ENCODE measurements around the gene SND1. TPM values are rescaled to one million over a fixed set of nuclear protein-coding genes. Genes with fewer than 3 reads are reported as not detected.

The SND1 gene
- total and polyA plus RNA-seq, 2 donors from 2014 or later = 83.0 to 154 TPM

DNA sequence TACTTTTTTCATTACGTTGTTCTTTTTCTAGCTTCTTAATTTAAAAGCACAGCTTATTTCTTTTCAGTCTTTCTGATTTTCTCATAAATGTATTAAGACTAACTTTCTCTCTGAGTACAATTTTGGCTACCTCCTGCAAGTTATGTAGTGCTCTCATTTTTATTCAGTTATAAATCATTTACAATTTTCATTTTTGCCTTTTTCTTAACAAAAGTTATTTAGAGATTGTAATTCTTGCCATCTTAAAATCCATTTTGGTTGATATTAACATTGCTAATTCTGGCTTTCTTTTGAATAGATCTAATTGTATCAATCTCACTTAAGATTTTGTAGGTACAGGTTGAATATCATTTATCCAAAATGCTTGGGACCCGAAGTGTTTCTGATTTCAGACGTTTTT lies 476.4 kb downstream of the SND1 start:
- Histone ChIP-seq H3K4me1 (ENCODE audit: control insufficient read depth in 2 of 3, insufficient read depth in 2 of 3, low read depth in 1 of 3, low read length in 3 of 3) (no peaks in the 10 kb centered on the region), H3K9ac (ENCODE audit: low read length in 3 of 3) (no peak overlapping the region), H3K27ac (ENCODE audit: low read depth in 2 of 2, low read length in 2 of 2) (no peak overlapping the region), H3K27me3 (ENCODE audit: control insufficient read depth, insufficient read depth, low read length) (peaks cover 2% of the 10 kb centered on the region), H3K36me3 (ENCODE audit: control insufficient read depth in 2 of 3, insufficient read depth in 3 of 3, low read length in 3 of 3) (no peaks in the 10 kb centered on the region), H3K4me3 (ENCODE audit: low read length in 3 of 3) (no peak overlapping the region), H3K9me3 (ENCODE audit: control insufficient read depth in 2 of 3, insufficient read depth in 1 of 3, low read length in 3 of 3) (no peaks in the 10 kb centered on the region)
- FAIRE-seq (no peak), DNase-seq (no peak)
- TF ChIP-seq, protein P1, sequence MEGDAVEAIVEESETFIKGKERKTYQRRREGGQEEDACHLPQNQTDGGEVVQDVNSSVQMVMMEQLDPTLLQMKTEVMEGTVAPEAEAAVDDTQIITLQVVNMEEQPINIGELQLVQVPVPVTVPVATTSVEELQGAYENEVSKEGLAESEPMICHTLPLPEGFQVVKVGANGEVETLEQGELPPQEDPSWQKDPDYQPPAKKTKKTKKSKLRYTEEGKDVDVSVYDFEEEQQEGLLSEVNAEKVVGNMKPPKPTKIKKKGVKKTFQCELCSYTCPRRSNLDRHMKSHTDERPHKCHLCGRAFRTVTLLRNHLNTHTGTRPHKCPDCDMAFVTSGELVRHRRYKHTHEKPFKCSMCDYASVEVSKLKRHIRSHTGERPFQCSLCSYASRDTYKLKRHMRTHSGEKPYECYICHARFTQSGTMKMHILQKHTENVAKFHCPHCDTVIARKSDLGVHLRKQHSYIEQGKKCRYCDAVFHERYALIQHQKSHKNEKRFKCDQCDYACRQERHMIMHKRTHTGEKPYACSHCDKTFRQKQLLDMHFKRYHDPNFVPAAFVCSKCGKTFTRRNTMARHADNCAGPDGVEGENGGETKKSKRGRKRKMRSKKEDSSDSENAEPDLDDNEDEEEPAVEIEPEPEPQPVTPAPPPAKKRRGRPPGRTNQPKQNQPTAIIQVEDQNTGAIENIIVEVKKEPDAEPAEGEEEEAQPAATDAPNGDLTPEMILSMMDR (IDR thresholded peaks at IDR 0.05; ENCODE audit: borderline replicate concordance, extremely low read depth, insufficient read depth) = no peak
- intact Hi-C loops (cut with DNase I) = no loop called here

DNA sequence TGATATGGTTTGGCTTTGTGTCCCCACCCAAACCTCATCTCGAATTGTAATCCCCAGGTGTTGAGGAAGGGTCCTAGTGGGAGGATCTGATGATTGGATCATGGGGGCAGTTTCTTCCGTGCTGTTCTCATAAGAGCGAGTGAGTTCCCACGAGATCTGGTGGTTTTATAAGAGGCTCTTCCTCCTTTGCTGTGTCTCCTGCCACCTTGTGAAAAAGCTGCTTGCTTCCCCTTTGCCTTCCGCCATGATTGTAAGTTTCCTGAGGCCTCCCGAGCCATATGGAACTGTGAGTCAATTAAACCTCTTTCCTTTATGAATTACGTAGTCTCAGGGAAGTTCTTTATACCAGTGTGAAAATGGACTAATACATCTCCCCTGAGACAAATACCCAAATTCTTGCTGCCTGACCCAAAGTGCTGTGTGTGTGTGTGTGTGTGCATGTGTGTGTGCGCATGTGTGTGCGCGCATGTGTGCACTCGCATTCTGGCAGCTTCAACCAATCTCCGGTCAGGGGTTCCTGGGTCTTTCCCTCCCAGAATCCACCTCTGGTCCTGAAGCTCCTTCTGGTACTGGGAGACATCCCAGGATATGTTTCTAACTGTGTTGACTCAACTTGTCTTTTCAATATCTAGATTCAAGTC lies 477.4 kb downstream of the SND1 start:
- FAIRE-seq (no peak), DNase-seq (peak in 1 of 5 donors; percentile 7)
- Histone ChIP-seq H3K4me3 (ENCODE audit: low read length in 3 of 3) (no peak overlapping the region), H3K36me3 (ENCODE audit: control insufficient read depth in 2 of 3, insufficient read depth in 3 of 3, low read length in 3 of 3) (no peaks in the 10 kb centered on the region), H3K9ac (ENCODE audit: low read length in 3 of 3) (no peak overlapping the region), H3K27ac (ENCODE audit: low read depth in 2 of 2, low read length in 2 of 2) (no peak overlapping the region), H3K9me3 (ENCODE audit: control insufficient read depth in 2 of 3, insufficient read depth in 1 of 3, low read length in 3 of 3) (no peaks in the 10 kb centered on the region), H3K27me3 (ENCODE audit: control insufficient read depth, insufficient read depth, low read length) (peaks cover 3% of the 10 kb centered on the region), H3K4me1 (ENCODE audit: control insufficient read depth in 2 of 3, insufficient read depth in 2 of 3, low read depth in 1 of 3, low read length in 3 of 3) (no peaks in the 10 kb centered on the region)
- TF ChIP-seq, protein P1 (IDR thresholded peaks at IDR 0.05; ENCODE audit: borderline replicate concordance, extremely low read depth, insufficient read depth) = no peak
- intact Hi-C loops (cut with DNase I) = no loop called here

DNA sequence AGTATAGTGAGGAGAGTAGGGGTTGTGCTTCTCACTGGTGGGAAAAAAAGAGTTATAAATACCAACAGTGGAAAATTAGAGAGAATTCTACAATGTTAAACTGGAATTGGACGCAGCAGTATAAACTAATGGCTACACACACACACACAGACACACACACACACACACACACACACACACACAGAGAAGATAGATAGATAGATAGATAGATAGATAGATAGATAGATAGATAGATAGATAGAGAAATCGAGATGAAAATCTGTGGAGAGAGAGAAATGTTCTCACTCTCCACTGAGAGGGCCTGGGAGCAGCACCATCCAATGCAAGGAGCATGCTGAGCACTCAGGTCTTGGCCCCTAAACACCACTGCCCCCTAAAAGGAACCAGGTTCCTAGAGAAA lies 479.1 kb downstream of the SND1 start:
- no peak for FAIRE-seq
- H3K4me1 ChIP-seq (ENCODE audit: control insufficient read depth in 2 of 3, insufficient read depth in 2 of 3, low read depth in 1 of 3, low read length in 3 of 3) = peaks cover 0 to 6% (median 5%) of the 10 kb centered on the region in 3 donors
- H3K4me3 ChIP-seq (ENCODE audit: low read length in 3 of 3) = no peak overlapping the region
- H3K27ac ChIP-seq (ENCODE audit: low read depth in 2 of 2, low read length in 2 of 2) = no peak overlapping the region
- peaks cover 9% of the 10 kb centered on the region for H3K27me3 ChIP-seq (ENCODE audit: control insufficient read depth, insufficient read depth, low read length)
- no peak overlapping the region for H3K9ac ChIP-seq (ENCODE audit: low read length in 3 of 3)
- H3K9me3 ChIP-seq (ENCODE audit: control insufficient read depth in 2 of 3, insufficient read depth in 1 of 3, low read length in 3 of 3) = no peaks in the 10 kb centered on the region
- no peaks in the 10 kb centered on the region for H3K36me3 ChIP-seq (ENCODE audit: control insufficient read depth in 2 of 3, insufficient read depth in 3 of 3, low read length in 3 of 3)
- TF ChIP-seq, protein P1 (IDR thresholded peaks at IDR 0.05; ENCODE audit: borderline replicate concordance, extremely low read depth, insufficient read depth) = no peak
- no peak for DNase-seq
- intact Hi-C loops (cut with DNase I) = loop anchor here (10.0 kb wide), 1 partner anchor 74 kb away; no protein-coding TSS in a partner anchor

Measured in kidney (tissue), 14 donors.